GM12891 (cell line): ENCODE data around the gene HES5.
A peak's percentile ranks its signal among the peaks of the same experiment; 100 is the strongest.
"Not testable (repeated sequence)": the region's sequence is repeated elsewhere in the genome, so short reads cannot be mapped to it uniquely, and the experiment has no call there.

Experiments
- DNase-seq: peaks from one replicate; pipeline ENCODE4 v3.0.0; 2011; ENCODE audit warnings: low spot score; ENCODE audit not compliant: insufficient read length
- FAIRE-seq: peaks from 2 replicates; lab custom pipeline; 2011; peaks lifted over from hg19 to GRCh38; lab: Jason Lieb, UNC
- PAX5 ChIP-seq: IDR thresholded peaks from 2 replicates; pipeline ENCODE4 v1.6.1; 2011; ENCODE audit warnings: low read length, moderate library complexity, mild to moderate bottlenecking; ENCODE audit not compliant: insufficient read depth, severe bottlenecking
- POLR2A ChIP-seq: IDR thresholded peaks from 2 replicates; pipeline ENCODE4 v1.6.1; 2011; ENCODE audit warnings: low read depth, low read length, control low read depth
- POLR2AphosphoS5 ChIP-seq: IDR thresholded peaks from 2 replicates; pipeline ENCODE4 v1.6.1; 2011; ENCODE audit warnings: low read depth, low read length, control low read depth
- POU2F2 ChIP-seq: IDR thresholded peaks from 2 replicates; pipeline ENCODE4 v1.6.1; 2011; ENCODE audit warnings: low read depth, mild to moderate bottlenecking, control low read depth, low read length, moderate library complexity
- SPI1 ChIP-seq: IDR thresholded peaks from 2 replicates; pipeline ENCODE4 v1.6.1; 2011; ENCODE audit warnings: low read depth, low read length, control low read depth
- TAF1 ChIP-seq: IDR thresholded peaks from 2 replicates; pipeline ENCODE4 v1.6.1; 2011; ENCODE audit warnings: low read depth, low read length, control low read depth

Gene HES5

DNA sequence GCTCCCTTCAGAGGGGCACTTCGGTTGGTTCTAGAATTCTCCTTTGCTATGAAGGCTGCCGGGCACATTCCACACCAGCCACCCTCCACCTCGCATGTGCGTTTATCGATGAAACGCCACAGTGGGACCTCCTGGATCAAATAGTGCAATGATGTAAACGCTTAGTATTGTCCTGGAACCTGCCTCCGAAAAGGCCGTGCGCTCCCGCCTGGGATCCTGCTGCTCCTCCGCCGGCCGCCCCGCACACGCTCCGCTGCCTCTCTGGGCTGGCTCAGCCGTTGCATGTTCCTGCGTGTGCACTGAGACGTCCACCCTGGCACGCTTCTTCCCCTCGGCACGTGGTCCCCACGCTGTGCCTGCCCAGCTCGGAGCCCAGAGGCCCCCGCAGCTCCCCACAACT, 22.1 kb upstream of the HES5 start:
- no peak for TF ChIP-seq POU2F2
- TF ChIP-seq TAF1: no peak
- DNase-seq (no peak), FAIRE-seq (no peak)

DNA sequence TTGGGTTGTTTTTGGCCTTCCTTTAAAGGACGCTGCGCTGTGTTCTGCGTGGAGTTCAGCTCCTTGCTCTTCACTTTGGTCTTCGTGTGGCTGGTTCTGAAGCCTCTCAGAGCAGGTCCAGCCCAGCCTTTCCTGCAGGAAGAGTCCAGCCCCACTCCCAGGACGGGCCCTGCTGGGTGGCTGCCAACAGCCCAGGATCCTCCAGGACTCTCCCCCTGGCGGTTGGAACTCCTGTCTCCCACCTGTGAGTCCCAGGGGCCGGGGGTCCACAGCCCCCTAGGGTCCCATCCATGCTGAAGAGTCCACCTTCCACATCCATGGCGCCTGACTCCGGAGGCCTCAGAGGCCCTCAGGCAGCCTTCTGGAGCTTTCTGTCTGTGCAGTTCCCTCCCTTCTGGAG, 21.5 kb upstream of the HES5 start:
- DNase-seq, FAIRE-seq: not testable (repeated sequence)

GRCh38 chr1:2550309-2550861, 20.3 kb upstream of the HES5 start:
- DNase-seq: not testable (repeated sequence)
- peak; percentile 95 for FAIRE-seq

- FAIRE-seq: peak; percentile 97
- DNase-seq: not testable (repeated sequence)
Measured at GRCh38 chr1:2549367-2550029, 19.4 kb upstream of the HES5 start.

- FAIRE-seq: peak; percentile 23
- TF ChIP-seq POLR2AphosphoS5: no peak
- TF ChIP-seq SPI1: peak; percentile 21; the same call in 1 of the 2 replicates
- TF ChIP-seq TAF1: no peak
- no peak for TF ChIP-seq PAX5
Measured at GRCh38 chr1:2548068-2548589, 18.1 kb upstream of the HES5 start.

DNA sequence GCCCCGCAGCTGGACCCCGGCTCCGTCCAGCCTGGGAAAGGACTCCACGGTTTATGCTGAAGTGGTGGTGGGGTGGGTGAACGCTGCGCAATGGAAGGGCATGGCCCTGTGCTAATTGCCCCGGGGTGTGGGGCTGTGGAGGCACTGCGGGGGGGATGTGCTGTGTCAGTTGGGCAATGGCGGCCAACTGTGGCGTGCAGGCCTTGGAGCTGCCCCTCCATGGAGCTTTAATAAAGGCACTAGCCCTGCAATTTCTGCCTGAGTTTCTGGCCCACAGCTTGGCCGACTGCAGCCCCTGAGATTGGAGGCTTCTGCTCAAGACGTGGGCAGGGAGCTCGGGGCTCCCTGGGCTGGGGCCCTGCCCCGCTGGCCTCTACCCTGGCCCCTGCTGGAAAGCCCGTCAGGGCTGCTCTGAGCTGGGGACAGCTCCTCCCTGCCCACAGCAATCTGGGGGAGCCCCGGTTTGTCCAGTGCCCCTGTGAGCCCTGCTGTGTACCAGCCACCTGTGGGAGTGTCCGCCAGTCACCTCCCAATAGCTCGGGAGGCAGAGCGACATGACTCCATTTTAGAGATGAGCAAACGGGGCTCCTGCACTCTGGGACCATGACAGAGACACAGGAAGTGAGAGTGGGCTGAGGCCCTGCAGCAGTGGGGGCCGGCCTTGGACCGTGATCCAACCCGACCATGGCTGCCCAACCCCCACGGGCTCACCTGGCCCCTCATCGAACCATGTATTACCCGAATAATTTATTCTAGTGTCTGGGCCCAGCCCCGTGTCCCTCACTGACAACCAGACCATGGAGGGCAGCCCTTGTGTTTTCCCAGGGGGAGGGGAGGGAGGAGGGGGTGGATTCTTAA, 17.4 kb upstream of the HES5 start:
- TF ChIP-seq TAF1: peak; percentile 74
- no peak for TF ChIP-seq PAX5
- TF ChIP-seq POLR2A: peak; percentile 70
- peak; percentile 76 for TF ChIP-seq SPI1
- DNase-seq (peak; percentile 64), FAIRE-seq (peak; percentile 62)

More at GRCh38 chr1:2548068-2548589, 18.1 kb upstream of the HES5 start:
- peak; percentile 70 for DNase-seq

- FAIRE-seq: peak; percentile 97
Measured at GRCh38 chr1:2546515-2547209, 16.6 kb upstream of the HES5 start.

GRCh38 chr1:2545754-2546514, 15.9 kb upstream of the HES5 start:
- peak; percentile 95 for DNase-seq
- TF ChIP-seq SPI1: no peak
- TF ChIP-seq POU2F2: no peak
- TF ChIP-seq TAF1: 0 out of 2 replicates have a peak, but pooled peaks have one; percentile 48
- TF ChIP-seq POLR2AphosphoS5: peak; percentile 64; the same call in 1 of the 2 replicates
- TF ChIP-seq POLR2A: peak; percentile 80; the same call in 1 of the 2 replicates
- no peak for TF ChIP-seq PAX5
- peak; percentile 97 for FAIRE-seq

More at GRCh38 chr1:2546515-2547209, 16.6 kb upstream of the HES5 start:
- no peak for TF ChIP-seq PAX5
- no peak for TF ChIP-seq POLR2A
- TF ChIP-seq SPI1: no peak
- peak; percentile 9; the same call in 1 of the 2 replicates for TF ChIP-seq TAF1
- TF ChIP-seq POU2F2: no peak
- no peak for TF ChIP-seq POLR2AphosphoS5
- DNase-seq: peak; percentile 90

GRCh38 chr1:2544875-2545640, 15.0 kb upstream of the HES5 start:
- DNase-seq (no peak), FAIRE-seq (no peak)
- TF ChIP-seq SPI1 (no peak), POLR2AphosphoS5 (no peak), PAX5 (no peak), POU2F2 (no peak), POLR2A (no peak), TAF1 (no peak)
